Activated naive CD8-positive, alpha-beta T cell treated with anti-CD3 and anti-CD28 coated beads, Interleukin-2, amount 50 U/mL, for 24 hours (primary cell): ENCODE results near the gene FAIM2.
A peak's percentile ranks its signal among the peaks of the same experiment; 100 is the strongest.

Experiments used
- ATAC-seq: fragments of 150-1000 bp; cut with Tn5 transposase; one replicate; pipeline ENCODE4 v1.10.0; 2021
- DNase-seq: peaks from one replicate; pipeline ENCODE4 v3.0.0; 2021
- H3K27ac Mint-ChIP-seq: one replicate; pipeline ENCODE4 v1.8.0; 2021; ENCODE audit warnings: mild to moderate bottlenecking, mixed read lengths
- H3K27me3 Mint-ChIP-seq: one replicate; pipeline ENCODE4 v1.8.0; 2021; ENCODE audit warnings: mixed read lengths
- H3K36me3 Mint-ChIP-seq: one replicate; pipeline ENCODE4 v1.8.0; 2021; ENCODE audit warnings: low read depth, mixed read lengths
- H3K4me1 Mint-ChIP-seq: one replicate; pipeline ENCODE4 v1.8.0; 2021; ENCODE audit warnings: mixed read lengths
- H3K4me3 Mint-ChIP-seq: one replicate; pipeline ENCODE4 v1.8.0; 2021; ENCODE audit warnings: mild to moderate bottlenecking, moderate library complexity, mixed read lengths
- H3K9me3 Mint-ChIP-seq: one replicate; pipeline ENCODE4 v1.8.0; 2021; ENCODE audit warnings: mixed read lengths

FAIM2 gene

DNA sequence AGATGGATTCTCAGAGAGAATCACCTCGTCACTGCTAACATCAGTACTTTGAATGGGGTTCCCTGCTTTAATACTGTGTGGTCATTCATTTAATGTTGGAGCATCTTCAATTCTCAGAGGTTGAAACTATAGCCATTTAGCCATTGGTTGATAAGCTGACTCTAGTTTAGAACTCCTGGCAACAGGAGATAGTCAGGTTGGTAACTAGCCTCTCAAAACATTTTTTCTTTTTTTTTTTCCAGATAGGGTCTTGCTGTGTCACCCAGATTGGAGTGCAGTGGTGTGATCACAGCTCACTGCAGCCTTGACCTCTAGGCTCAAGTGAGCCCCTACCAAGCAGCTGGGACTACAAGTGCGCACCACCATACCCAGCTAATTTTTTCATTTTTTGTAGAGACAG is 72.0 kb downstream of the FAIM2 start:
- no peaks in the 10 kb centered on the region for H3K36me3 Mint-ChIP-seq
- H3K9me3 Mint-ChIP-seq = no peaks in the 10 kb centered on the region
- ATAC-seq (no peak), DNase-seq (no peak)
- H3K27me3 Mint-ChIP-seq = no peaks in the 10 kb centered on the region
- no peak overlapping the region for H3K4me3 Mint-ChIP-seq
- H3K4me1 Mint-ChIP-seq = peaks cover 20% of the 10 kb centered on the region
- H3K27ac Mint-ChIP-seq = no peak overlapping the region

- ATAC-seq (peak; percentile 96), DNase-seq (peak; percentile 95)
- Mint-ChIP-seq H3K27me3 (no peaks in the 10 kb centered on the region), H3K4me3 (peak within 1 kb of the TSS; percentile 86), H3K36me3 (no peaks in the 10 kb centered on the region), H3K27ac (peak within 1 kb of the TSS; percentile 88), H3K4me1 (peaks cover 28% of the 10 kb centered on the region), H3K9me3 (no peaks in the 10 kb centered on the region)
Measured at GRCh38 chr12:49828133-49829091, 75.3 kb downstream of the FAIM2 start, which contains the start of gene NCKAP5L. Gene NCKAP5L, minus strand, starts transcription at chr12:49828413. Its CDS starts 24,369 bp downstream, at chr12:49804044.

GRCh38 chr12:49827401-49828099 is 76.2 kb downstream of the FAIM2 start:
- DNase-seq = peak; percentile 55
- peaks cover 31% of the 10 kb centered on the region for H3K4me1 Mint-ChIP-seq
- no peaks in the 10 kb centered on the region for H3K27me3 Mint-ChIP-seq
- peaks cover 2% of the 10 kb centered on the region for H3K36me3 Mint-ChIP-seq
- peak overlapping the region; percentile 86 for H3K4me3 Mint-ChIP-seq
- no peak for ATAC-seq
- no peaks in the 10 kb centered on the region for H3K9me3 Mint-ChIP-seq
- H3K27ac Mint-ChIP-seq = no peak overlapping the region

- Mint-ChIP-seq H3K36me3 (peaks cover 2% of the 10 kb centered on the region), H3K27me3 (no peaks in the 10 kb centered on the region), H3K4me1 (peaks cover 33% of the 10 kb centered on the region), H3K4me3 (peak overlapping the region; percentile 86), H3K9me3 (no peaks in the 10 kb centered on the region), H3K27ac (no peak overlapping the region)
- no peak for DNase-seq
- ATAC-seq = no peak
Measured at GRCh38 chr12:49827051-49827400, 76.7 kb downstream of the FAIM2 start.

- Mint-ChIP-seq H3K36me3 (peaks cover 2% of the 10 kb centered on the region), H3K27ac (no peak overlapping the region), H3K9me3 (no peaks in the 10 kb centered on the region), H3K27me3 (no peaks in the 10 kb centered on the region), H3K4me1 (peaks cover 44% of the 10 kb centered on the region), H3K4me3 (no peak overlapping the region)
- DNase-seq (no peak), ATAC-seq (no peak)
Measured at GRCh38 chr12:49825971-49826421, 77.7 kb downstream of the FAIM2 start.

GRCh38 chr12:49825360-49825970 is 78.2 kb downstream of the FAIM2 start:
- Mint-ChIP-seq H3K27ac (no peak overlapping the region), H3K36me3 (peaks cover 2% of the 10 kb centered on the region), H3K27me3 (no peaks in the 10 kb centered on the region), H3K4me1 (peaks cover 47% of the 10 kb centered on the region), H3K4me3 (no peak overlapping the region), H3K9me3 (no peaks in the 10 kb centered on the region)
- ATAC-seq (no peak), DNase-seq (no peak)

DNA sequence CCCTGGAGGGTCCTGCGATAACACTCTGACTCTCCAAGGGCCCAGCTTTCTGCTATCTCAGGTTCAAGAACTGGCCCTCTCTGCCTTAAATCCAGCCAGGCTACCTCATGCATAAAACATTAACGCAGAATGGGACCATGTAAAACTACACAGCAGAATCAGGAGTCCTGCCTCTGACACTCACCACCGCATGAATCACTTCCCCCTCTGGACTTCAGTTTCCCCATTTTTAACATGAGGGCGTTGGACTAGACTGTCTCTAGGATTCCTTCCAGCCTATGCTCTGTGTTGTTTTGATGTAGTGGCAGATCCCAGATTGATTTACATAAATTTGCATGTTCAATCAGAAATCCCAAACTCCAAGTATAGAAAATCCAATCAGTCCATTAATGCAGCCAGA is 78.8 kb downstream of the FAIM2 start:
- no peak for DNase-seq
- Mint-ChIP-seq H3K4me1 (peaks cover 48% of the 10 kb centered on the region), H3K9me3 (no peaks in the 10 kb centered on the region), H3K36me3 (peaks cover 2% of the 10 kb centered on the region), H3K4me3 (no peak overlapping the region), H3K27me3 (no peaks in the 10 kb centered on the region), H3K27ac (no peak overlapping the region)
- no peak for ATAC-seq

- Mint-ChIP-seq H3K9me3 (no peaks in the 10 kb centered on the region), H3K36me3 (peaks cover 2% of the 10 kb centered on the region), H3K4me3 (no peak overlapping the region), H3K27ac (no peak overlapping the region), H3K4me1 (peaks cover 49% of the 10 kb centered on the region), H3K27me3 (no peaks in the 10 kb centered on the region)
- ATAC-seq (no peak), DNase-seq (no peak)
Measured at GRCh38 chr12:49824416-49824815, 79.3 kb downstream of the FAIM2 start.

DNA sequence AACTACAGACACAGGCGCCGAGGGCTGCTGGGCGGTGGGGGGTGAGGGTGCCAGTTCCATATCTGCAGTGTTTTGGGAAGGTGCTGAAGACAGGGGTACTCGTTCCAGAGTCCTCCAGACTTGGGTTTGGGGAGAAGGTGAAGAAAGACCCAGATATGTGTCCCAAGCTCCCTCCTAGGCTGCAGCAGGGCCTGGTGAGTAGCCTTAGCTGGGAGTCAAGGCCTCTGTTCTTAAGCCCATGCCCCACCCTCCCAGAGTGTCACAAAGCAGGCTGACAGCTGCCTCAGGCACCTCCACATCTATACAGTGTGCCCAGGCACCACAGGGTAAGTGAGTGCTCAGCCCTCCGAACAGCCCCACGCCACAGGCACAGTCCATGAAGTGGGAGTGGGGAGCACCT is 79.7 kb downstream of the FAIM2 start:
- peaks cover 2% of the 10 kb centered on the region for H3K36me3 Mint-ChIP-seq
- no peaks in the 10 kb centered on the region for H3K9me3 Mint-ChIP-seq
- DNase-seq (no peak), ATAC-seq (no peak)
- peaks cover 44% of the 10 kb centered on the region for H3K4me1 Mint-ChIP-seq
- no peaks in the 10 kb centered on the region for H3K27me3 Mint-ChIP-seq
- H3K27ac Mint-ChIP-seq = no peak overlapping the region
- H3K4me3 Mint-ChIP-seq = no peak overlapping the region

DNA sequence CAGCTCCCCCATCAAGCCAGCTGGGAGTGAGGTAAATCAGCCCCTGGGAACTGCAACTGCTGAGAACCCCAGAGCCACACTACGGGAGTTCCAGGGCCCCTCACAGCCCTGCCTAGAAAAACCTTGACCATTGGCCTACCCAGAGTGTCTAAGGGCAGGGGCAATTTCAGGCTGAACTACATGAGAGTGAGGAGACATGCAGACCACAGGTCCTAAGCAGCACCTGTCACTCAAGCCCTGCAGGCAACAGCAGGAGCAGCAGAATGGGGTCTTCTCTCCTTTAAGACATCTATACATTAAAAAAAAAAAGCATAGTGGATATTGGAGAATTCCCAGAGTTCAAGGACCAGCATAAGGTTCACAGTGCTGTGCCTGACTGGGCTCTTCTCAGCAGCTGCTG is 80.3 kb downstream of the FAIM2 start:
- Mint-ChIP-seq H3K27ac (no peak overlapping the region), H3K4me1 (peaks cover 38% of the 10 kb centered on the region), H3K36me3 (peaks cover 2% of the 10 kb centered on the region), H3K9me3 (no peaks in the 10 kb centered on the region), H3K27me3 (no peaks in the 10 kb centered on the region), H3K4me3 (no peak overlapping the region)
- no peak for ATAC-seq
- no peak for DNase-seq

DNA sequence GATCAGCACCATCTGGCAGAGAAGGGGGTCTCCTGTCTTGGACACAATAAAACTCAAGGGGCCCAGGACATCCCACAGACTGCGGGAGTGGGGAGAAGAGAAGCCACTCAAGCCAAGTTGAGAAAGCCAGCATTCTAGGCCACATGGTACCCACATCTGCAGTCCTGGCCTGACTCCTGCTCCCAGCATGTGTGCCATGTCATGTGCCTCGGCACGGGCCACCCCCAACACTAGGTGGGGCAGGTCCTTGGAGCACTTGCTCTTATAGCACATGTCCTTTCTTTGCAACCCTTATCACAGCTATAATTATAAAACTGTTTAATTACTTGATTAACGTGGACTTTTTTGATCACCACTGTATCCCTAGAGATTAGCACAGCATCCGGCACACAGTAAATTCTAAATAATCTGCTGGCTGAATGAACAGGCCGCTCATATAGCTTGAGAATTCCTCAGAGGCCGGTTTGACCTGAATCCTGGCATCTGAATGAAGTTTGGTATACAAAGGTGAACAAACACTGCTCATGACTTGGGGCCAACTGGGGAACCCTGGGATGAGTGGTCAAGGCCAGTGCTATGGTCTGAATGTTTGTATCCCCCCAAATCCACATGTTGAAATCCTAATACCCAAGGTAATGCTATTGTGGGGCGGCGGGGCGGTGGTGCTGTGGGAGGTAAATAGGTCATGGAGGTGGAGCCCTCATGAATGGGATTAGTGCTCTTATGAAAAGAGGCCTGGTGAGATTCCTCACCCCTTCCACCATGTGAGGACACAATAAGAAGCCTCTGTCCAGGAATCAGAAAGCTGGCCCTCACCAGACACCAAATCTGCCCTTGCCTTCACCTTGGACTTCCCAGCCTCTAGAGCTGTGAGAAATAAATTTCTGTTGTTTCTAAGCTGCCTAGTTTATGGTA is 82.1 kb downstream of the FAIM2 start:
- H3K27ac Mint-ChIP-seq = peak overlapping the region; percentile 75
- H3K36me3 Mint-ChIP-seq = peaks cover 2% of the 10 kb centered on the region
- ATAC-seq (no peak), DNase-seq (no peak)
- no peaks in the 10 kb centered on the region for H3K27me3 Mint-ChIP-seq
- no peaks in the 10 kb centered on the region for H3K9me3 Mint-ChIP-seq
- no peak overlapping the region for H3K4me3 Mint-ChIP-seq
- peaks cover 33% of the 10 kb centered on the region for H3K4me1 Mint-ChIP-seq

- H3K4me3 Mint-ChIP-seq = no peak overlapping the region
- no peak for ATAC-seq
- DNase-seq = no peak
- H3K27ac Mint-ChIP-seq = no peak overlapping the region
- H3K9me3 Mint-ChIP-seq = no peaks in the 10 kb centered on the region
- H3K27me3 Mint-ChIP-seq = no peaks in the 10 kb centered on the region
- peaks cover 4% of the 10 kb centered on the region for H3K36me3 Mint-ChIP-seq
- peaks cover 27% of the 10 kb centered on the region for H3K4me1 Mint-ChIP-seq
Measured at GRCh38 chr12:49819786-49820185, 83.9 kb downstream of the FAIM2 start.

DNA sequence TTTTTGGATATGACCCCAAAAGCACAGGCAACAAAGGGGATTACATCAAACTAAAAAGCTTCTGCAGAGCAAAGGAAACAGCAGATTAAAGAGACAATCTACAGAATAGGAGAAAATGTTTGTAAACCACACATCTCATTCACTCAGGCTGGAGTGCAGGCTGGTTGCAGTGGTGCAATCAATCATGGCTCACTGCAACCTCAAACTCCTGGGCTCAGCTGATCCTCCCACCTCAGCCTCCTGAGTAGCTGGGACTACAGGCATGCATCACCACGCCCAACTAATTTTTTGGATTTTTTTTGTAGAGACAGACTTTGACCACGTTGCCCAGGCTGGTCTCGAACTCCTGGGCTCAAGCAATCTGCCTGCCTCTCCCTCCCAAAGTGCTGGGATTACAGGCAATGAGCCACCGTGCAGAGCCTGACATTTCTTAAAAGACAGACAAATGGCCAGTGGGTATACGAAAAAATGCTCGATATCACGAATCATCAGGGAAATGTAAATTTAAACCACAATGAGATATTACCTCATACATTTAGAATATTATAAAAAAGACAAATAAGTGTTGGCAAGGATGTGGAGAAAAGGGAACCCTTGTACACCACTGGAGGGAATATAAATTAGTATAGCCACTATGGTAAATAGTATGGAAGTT is 85.3 kb downstream of the FAIM2 start:
- ATAC-seq = no peak
- Mint-ChIP-seq H3K4me1 (peaks cover 26% of the 10 kb centered on the region), H3K36me3 (peaks cover 4% of the 10 kb centered on the region), H3K4me3 (no peak overlapping the region), H3K27me3 (no peaks in the 10 kb centered on the region), H3K27ac (no peak overlapping the region), H3K9me3 (no peaks in the 10 kb centered on the region)
- no peak for DNase-seq
